ENCODE results near the gene DNAJB5.

- TF ChIP-seq TAF1 (IDR thresholded peaks at IDR 0.05; ENCODE audit: low read depth, low read length): no peak
- TF ChIP-seq POLR2AphosphoS5 (IDR thresholded peaks at IDR 0.05; ENCODE audit: low read depth, low read length): no peak
Observed at GRCh38 chr9:34988218-34989002, 1.1 kb upstream of the DNAJB5 start.

All from GM12891 (cell line).